Liver (tissue), 9 donors: Measurements from ENCODE around the gene RBL2. TPM values are rescaled to one million over a fixed set of nuclear protein-coding genes. Genes with fewer than 3 reads are reported as not detected.

Experiments
- DNase-seq: peaks from one replicate; pipeline ENCODE4 v3.0.0-alpha.2; 2017; ENCODE audit warnings: low spot score
- H3K27ac ChIP-seq, 2 donors: one replicate each; pipeline ENCODE4 v1.7.0; 2013; ENCODE audit warnings: inconsistent platforms in 2 of 2, low read length in 2 of 2, control low read depth in 1 of 2, low read depth in 1 of 2, mild to moderate bottlenecking in 1 of 2
- H3K27me3 ChIP-seq, 4 donors: one replicate each; pipeline versions ENCODE4 v1.6.1 to v1.7.0; 2013; ENCODE audit warnings: low read length in 3 of 4, inconsistent platforms in 1 of 4, mild to moderate bottlenecking in 1 of 4, moderate library complexity in 1 of 4; ENCODE audit not compliant: control insufficient read depth in 4 of 4, insufficient read depth in 4 of 4
- H3K36me3 ChIP-seq, 4 donors: one replicate each; pipeline versions ENCODE4 v1.6.1 to v1.7.0; 2013; ENCODE audit warnings: low read length in 3 of 4, mild to moderate bottlenecking in 3 of 4, low read depth in 1 of 4, moderate library complexity in 1 of 4; ENCODE audit not compliant: control insufficient read depth in 4 of 4, insufficient read depth in 3 of 4
- H3K4me1 ChIP-seq, 4 donors: one replicate each; pipeline versions ENCODE4 v1.6.1 to v1.7.0; 2013; ENCODE audit warnings: low read length in 3 of 4, mild to moderate bottlenecking in 3 of 4, moderate library complexity in 1 of 4; ENCODE audit not compliant: control insufficient read depth in 4 of 4, insufficient read depth in 4 of 4
- H3K4me3 ChIP-seq, 3 donors: one replicate each; pipeline versions ENCODE4 v1.6.1 to v1.7.0; 2013; ENCODE audit warnings: low read length in 3 of 3, control low read depth in 1 of 3, low read depth in 1 of 3, mild to moderate bottlenecking in 1 of 3
- H3K9ac ChIP-seq, 2 donors: one replicate each; pipeline ENCODE4 v1.7.0; 2013; ENCODE audit warnings: low read length in 2 of 2, mild to moderate bottlenecking in 2 of 2, moderate library complexity in 2 of 2, control low read depth in 1 of 2, low read depth in 1 of 2
- H3K9me3 ChIP-seq, 4 donors: one replicate each; pipeline versions ENCODE4 v1.6.1 to v1.7.0; 2013; ENCODE audit warnings: low read length in 3 of 4; ENCODE audit not compliant: control insufficient read depth in 4 of 4
- ATF3 ChIP-seq: IDR thresholded peaks from 2 replicates; pipeline ENCODE4 v1.6.1; 2016; ENCODE audit warnings: antibody characterized with exemption
- CTCF ChIP-seq: fragments of 150-350 bp; IDR thresholded peaks from 2 replicates; pipeline ENCODE4 v1.5.1; 2017; ENCODE audit warnings: improper control_type of control experiment, low read depth, low read length; ENCODE audit not compliant: missing input control
- EGR1 ChIP-seq, 2 donors: IDR thresholded peaks; 2 replicates each; pipeline ENCODE4 v1.6.1; 2016 to 2018; ENCODE audit warnings: antibody characterized with exemption in 2 of 2, low read depth in 2 of 2
- FOXA1 ChIP-seq: IDR thresholded peaks from 2 replicates; pipeline ENCODE4 v1.6.1; 2016; ENCODE audit warnings: antibody characterized with exemption
- FOXA2 ChIP-seq: IDR thresholded peaks from 2 replicates; pipeline ENCODE4 v1.6.1; 2016; ENCODE audit warnings: antibody characterized with exemption
- GABPA ChIP-seq, 2 donors: IDR thresholded peaks in 1 of 2; conservative IDR thresholded peaks in 1 of 2; 2 replicates each; pipeline ENCODE4 v1.6.1; 2016; ENCODE audit warnings: antibody characterized with exemption in 2 of 2, mild to moderate bottlenecking in 1 of 2, moderate library complexity in 1 of 2
- HNF4A ChIP-seq, 2 donors: conservative IDR thresholded peaks; 2 replicates each; pipeline ENCODE4 v1.6.1; 2016; ENCODE audit warnings: antibody characterized with exemption in 2 of 2, mild to moderate bottlenecking in 2 of 2
- HNF4G ChIP-seq: IDR thresholded peaks from 2 replicates; pipeline ENCODE4 v1.6.1; 2016; ENCODE audit warnings: antibody characterized with exemption
- JUND ChIP-seq, 2 donors: IDR thresholded peaks; 2 replicates each; pipeline ENCODE4 v1.6.1; 2016; ENCODE audit warnings: antibody characterized with exemption in 2 of 2
- MAX ChIP-seq: IDR thresholded peaks from 2 replicates; pipeline ENCODE4 v1.6.1; 2016; ENCODE audit warnings: antibody characterized with exemption
- NR2F2 ChIP-seq: IDR thresholded peaks from 2 replicates; pipeline ENCODE4 v1.6.1; 2016; ENCODE audit warnings: antibody characterized with exemption
- RAD21 ChIP-seq, 2 donors: IDR thresholded peaks; 2 replicates each; pipeline ENCODE4 v1.6.1; 2016; ENCODE audit warnings: antibody characterized with exemption in 2 of 2, mild to moderate bottlenecking in 2 of 2
- REST ChIP-seq: IDR thresholded peaks from 2 replicates; pipeline ENCODE4 v1.6.1; 2016; ENCODE audit warnings: antibody characterized with exemption, mild to moderate bottlenecking
- RXRA ChIP-seq, 2 donors: IDR thresholded peaks; 2 replicates each; pipeline ENCODE4 v1.6.1; 2017 to 2018; ENCODE audit warnings: antibody characterized with exemption in 2 of 2, mild to moderate bottlenecking in 1 of 2
- SP1 ChIP-seq: IDR thresholded peaks from 2 replicates; pipeline ENCODE4 v1.6.1; 2018; ENCODE audit warnings: antibody characterized with exemption, mild to moderate bottlenecking
- TAF1 ChIP-seq: conservative IDR thresholded peaks from 2 replicates; pipeline ENCODE4 v1.6.1; 2016; ENCODE audit warnings: antibody characterized with exemption, mild to moderate bottlenecking
- YY1 ChIP-seq: IDR thresholded peaks from 2 replicates; pipeline ENCODE4 v1.6.1; 2016; ENCODE audit warnings: antibody characterized with exemption, mild to moderate bottlenecking
- ZBTB33 ChIP-seq: IDR thresholded peaks from 2 replicates; pipeline ENCODE4 v1.6.1; 2016; ENCODE audit warnings: antibody characterized with exemption
- whole genome bisulfite sequencing: extraction: QIAGEN DNeasy Blood & Tissue Kit; methylation state at CpG from one replicate; pipeline ENCODE4 v1.1.7; 2013; 5-methylcytosine and 5-hydroxymethylcytosine counted together
- polyA plus RNA-seq, 2 donors: library from polyadenylated mRNA; stranded (reverse) in 1 of 2; unstranded in 1 of 2; fragments of 200-250 nt in 1 of 2; fragments of >200 nt in 1 of 2; fragmentation: Nextera tagmentation in 1 of 2; extraction: Ambion mirVana in 1 of 2; gene quantifications; one replicate each; pipeline versions ENCODE4 v1.2.1 to v1.2.3, GENCODE V29; 2013 to 2015
- total RNA-seq, 2 donors: library from RNA; depleted of rRNA; stranded (reverse); fragments of >200 nt; gene quantifications; one replicate each; pipeline ENCODE4 v1.2.3, GENCODE V29; 2014
- donor health status: healthy.
- donor health status: healthy.
- donor health status: healthy.
- donor health status: healthy.
- donor health status: healthy.

Gene RBL2
- total and polyA plus RNA-seq, 4 donors: 19.2 to 64.3 (median 28.4) TPM

GRCh38 chr16:53503270-53503923, 69.1 kb downstream of the RBL2 start:
- TF ChIP-seq MAX (peak; percentile 75), RAD21 (IDR thresholded peaks at IDR 0.05) (peak in 1 of 2 donors; percentile 29), GABPA (IDR thresholded peaks at IDR 0.05 in 1 of 2, conservative IDR thresholded peaks at IDR 0.05 in 1 of 2) (peak; percentile 80 to 93), HNF4G (peak; percentile 77), REST (peak; percentile 82), JUND (IDR thresholded peaks at IDR 0.05) (peak in 1 of 2 donors; percentile 27), CTCF (no peak), FOXA1 (peak; percentile 61), EGR1 (IDR thresholded peaks at IDR 0.05; ENCODE audit: low read depth in 2 of 2) (peak; percentile 58 to 79), ATF3 (no peak), RXRA (IDR thresholded peaks at IDR 0.05) (peak; percentile 65 to 74), HNF4A (conservative IDR thresholded peaks at IDR 0.05) (peak; percentile 94), NR2F2 (peak; percentile 58), ZBTB33 (peak; percentile 87), TAF1 (no peak), SP1 (peak; percentile 97), FOXA2 (no peak), YY1 (peak; percentile 90)
- Histone ChIP-seq H3K9ac (no peak overlapping the region), H3K4me3 (peak overlapping the region; percentile 7 to 93 (median 31)), H3K27ac (peak overlapping the region; percentile 73 to 79), H3K27me3 (no peaks in the 10 kb centered on the region), H3K36me3 (no peaks in the 10 kb centered on the region), H3K4me1 (peaks cover 8 to 28% (median 25%) of the 10 kb centered on the region in 4 donors), H3K9me3 (no peaks in the 10 kb centered on the region)
- WGBS: under 1% methylated on average over 46 of the region's 46 CpGs
- peak; percentile 96 for DNase-seq
